Measurements from ENCODE around the gene RHOV.

RHOV gene

DNA sequence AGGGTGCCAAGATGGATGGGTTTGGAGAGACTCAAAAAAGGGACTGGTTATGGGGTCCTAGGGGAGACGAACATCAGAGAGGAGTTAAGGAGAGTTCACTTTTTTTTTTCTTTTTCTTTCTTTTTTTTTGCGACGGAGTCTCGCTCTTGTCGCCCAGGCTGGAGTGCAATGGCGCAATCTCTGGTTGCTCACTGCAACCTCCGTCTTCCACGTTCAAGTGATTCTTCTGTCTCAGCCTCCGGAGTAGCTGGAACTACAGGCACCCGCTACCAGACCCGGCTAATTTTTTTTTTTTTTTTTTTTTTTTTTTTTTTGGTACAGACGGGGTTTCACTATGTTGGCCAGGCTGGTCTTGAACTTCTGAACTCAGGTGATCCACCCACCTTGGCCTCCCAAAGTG, 29.0 kb downstream of the RHOV start:
- DNase-seq (ENCODE audit: low spot score), result no peak

- DNase-seq (ENCODE audit: low spot score), result peak; percentile 24
Measured at GRCh38 chr15:40844696-40845030, 29.4 kb downstream of the RHOV start.

GRCh38 chr15:40843885-40844695, 29.9 kb downstream of the RHOV start, which contains the start of gene SPINT1:
Gene SPINT1 (plus strand): TSS chr15:40844048. CDS start chr15:40844555, 507 bp downstream.
- DNase-seq (ENCODE audit: low spot score), result peak; percentile 35

- no peak for DNase-seq (ENCODE audit: low spot score)
Measured at GRCh38 chr15:40843261-40843884, 30.7 kb downstream of the RHOV start.

- DNase-seq (ENCODE audit: low spot score), result no peak
Measured at GRCh38 chr15:40841741-40842140, 32.3 kb downstream of the RHOV start.

DNA sequence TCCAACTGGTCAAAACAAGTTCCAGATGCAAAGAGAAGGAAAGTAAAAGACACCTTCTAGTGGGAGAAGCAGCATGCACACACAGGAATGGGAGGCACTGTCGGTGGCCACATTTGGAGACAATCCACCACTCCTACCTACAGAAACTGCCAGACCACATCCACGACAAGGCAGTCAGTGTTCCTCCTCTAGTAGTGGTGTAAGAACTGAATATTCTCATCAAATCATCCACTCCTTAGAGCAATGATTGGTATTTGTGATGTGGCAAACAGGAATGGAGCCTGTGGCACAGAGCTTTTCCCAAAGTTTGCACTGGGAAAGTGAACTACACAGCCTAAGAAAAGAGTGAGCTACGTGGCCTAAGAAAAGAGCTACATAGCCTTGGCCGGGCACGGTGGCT, 35.3 kb downstream of the RHOV start:
- DNase-seq (ENCODE audit: low spot score), result no peak

DNA sequence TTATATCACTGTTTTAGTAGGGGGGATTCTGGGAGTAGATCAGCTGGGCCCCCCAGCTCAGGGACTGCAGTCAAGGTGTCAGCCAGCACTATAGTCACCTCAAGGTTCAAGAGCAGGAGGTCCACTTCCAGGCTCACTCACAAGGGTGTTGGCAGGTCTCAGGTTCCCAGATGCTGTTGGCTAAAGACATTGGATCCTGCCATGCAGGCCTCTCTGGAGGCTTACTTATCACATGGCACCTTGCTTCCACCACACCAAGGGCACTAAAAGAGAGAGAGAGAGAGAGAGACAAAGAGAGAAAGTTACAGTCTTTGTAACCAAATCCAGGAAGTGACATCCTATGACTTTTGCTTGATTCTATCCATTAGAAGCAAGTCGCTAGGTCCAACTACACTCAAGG, 38.0 kb downstream of the RHOV start:
- DNase-seq (ENCODE audit: low spot score), result no peak

GRCh38 chr15:40832903-40833302, 41.1 kb downstream of the RHOV start:
- DNase-seq (ENCODE audit: low spot score), result no peak

GRCh38 chr15:40831861-40832260, 42.2 kb downstream of the RHOV start:
- DNase-seq (ENCODE audit: low spot score), result no peak

GRCh38 chr15:40830884-40831283, 43.1 kb downstream of the RHOV start:
- no peak for DNase-seq (ENCODE audit: low spot score)

- DNase-seq (ENCODE audit: low spot score), result no peak
Measured at GRCh38 chr15:40829115-40829514, 44.9 kb downstream of the RHOV start.

DNA sequence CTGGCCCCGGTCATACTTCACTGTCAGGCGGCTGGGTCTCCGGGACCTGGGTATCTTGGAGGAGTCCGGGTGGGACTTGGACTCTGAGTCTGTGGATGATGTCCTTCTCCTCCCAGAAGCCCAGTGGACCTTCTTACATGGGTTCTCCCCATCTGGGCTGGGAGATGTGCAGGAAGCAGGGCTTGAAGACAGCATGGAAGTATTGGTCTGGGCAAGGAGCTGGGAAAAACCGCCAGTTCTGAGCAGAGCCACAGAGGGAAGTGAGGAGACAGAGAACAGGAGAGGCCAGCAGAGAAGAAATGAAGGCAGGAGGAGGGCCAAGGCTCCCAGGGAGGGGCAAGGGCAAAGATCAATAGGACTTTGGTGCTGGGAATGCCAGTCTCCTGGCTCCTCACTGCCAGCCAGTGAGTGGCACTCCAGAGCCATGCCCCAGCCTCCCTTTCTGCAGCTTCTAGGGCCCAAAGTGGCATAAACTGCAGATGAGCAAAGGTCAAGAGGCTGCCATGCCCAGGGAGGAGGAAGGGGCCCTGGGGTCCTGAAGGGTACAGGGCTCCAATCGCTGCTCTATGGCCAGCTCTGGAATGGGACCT, 45.5 kb downstream of the RHOV start, which contains the start of gene PPP1R14D:
TSS of gene PPP1R14D (minus strand) at position 262 of the 590 bp plus-strand sequence. CDS start at position 195, 67 bp downstream.
- no peak for DNase-seq (ENCODE audit: low spot score)

DNA sequence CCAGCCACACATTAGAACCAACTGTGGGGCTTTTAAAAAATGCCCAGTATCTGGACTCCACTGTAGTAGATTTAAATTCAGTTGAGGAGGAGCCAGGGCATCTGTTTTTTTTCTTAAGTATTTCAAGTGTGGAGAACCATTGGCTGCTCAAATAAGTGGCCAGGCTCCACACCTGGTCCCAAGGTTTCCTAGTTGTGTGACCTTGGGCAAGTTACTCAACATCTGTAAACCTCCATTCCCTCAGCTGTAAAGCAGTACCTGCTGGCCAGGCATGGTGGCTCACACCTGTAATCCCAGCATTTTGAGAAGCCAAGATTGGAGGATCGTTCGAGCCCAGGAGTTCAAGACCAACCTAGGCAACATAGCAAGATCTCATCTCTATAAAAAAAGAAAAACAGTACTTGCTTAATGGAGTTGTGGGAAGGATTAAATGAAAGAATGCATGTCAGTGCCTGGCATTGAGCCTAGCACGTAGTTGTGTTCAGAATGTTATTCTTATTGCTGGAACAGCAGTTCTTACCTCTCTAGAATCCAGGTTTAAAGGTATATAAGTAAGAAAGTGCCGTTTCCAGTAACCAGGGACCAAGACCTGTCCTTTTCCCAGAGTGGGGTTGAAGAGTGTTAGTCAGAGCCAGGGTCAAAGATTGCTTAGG, 47.5 kb downstream of the RHOV start:
- DNase-seq (ENCODE audit: low spot score), result no peak

- DNase-seq (ENCODE audit: low spot score), result no peak
Measured at GRCh38 chr15:40825661-40826422, 48.2 kb downstream of the RHOV start.

- peak; percentile 23 for DNase-seq (ENCODE audit: low spot score)
Measured at GRCh38 chr15:40823572-40824343, 50.3 kb downstream of the RHOV start.
